Endothelial cell of umbilical vein (primary cell): ENCODE results near the gene SLC4A5. TPM values are rescaled to one million over a fixed set of nuclear protein-coding genes. Genes with fewer than 3 reads are reported as not detected.

Experiments used
- BruUV-seq: library from RNA; stranded (reverse); fragments of 400-500 nt; replicated peaks from 2 replicates; lab custom pipeline; 2021; lab: Mats Ljungman, UMichigan
- CTCF ChIA-PET: fragments of 300-600, 350-600 bp; sonication (Branson Sonifier 250); formaldehyde crosslinking; loops from one replicate; lab custom pipeline; 2021; ENCODE audit warnings: antibody characterized with exemption, inconsistent platforms; lab: Charles Lee
- POLR2A ChIA-PET: fragments of 300-600, 350-600 bp; sonication (Branson Sonifier 250); formaldehyde crosslinking; loops from one replicate; lab custom pipeline; 2021; ENCODE audit warnings: antibody characterized with exemption, inconsistent platforms; lab: Charles Lee
- DNase-seq: peaks from one replicate; pipeline ENCODE4 v3.0.0-alpha.2; 2011; ENCODE audit warnings: low read depth, low spot score
- FAIRE-seq: peaks from 2 replicates; lab custom pipeline; 2011; peaks lifted over from hg19 to GRCh38; lab: Jason Lieb, UNC
- H2AFZ ChIP-seq: 2 replicates; pipeline ENCODE4 v1.6.0; 2012; ENCODE audit warnings: low read depth, low read length, control low read depth, inconsistent platforms
- H3K27ac ChIP-seq: 2 replicates; pipeline ENCODE4 v1.5.1; 2011; ENCODE audit warnings: low read depth, mild to moderate bottlenecking, control low read depth, low read length, moderate library complexity; ENCODE audit not compliant: insufficient read depth
- H3K27me3 ChIP-seq, 2 experiments: 2 replicates each; pipeline versions ENCODE4 v1.6.0 to v1.6.1; 2011; ENCODE audit warnings: low read length in 2 of 2, mixed read lengths in 1 of 2; ENCODE audit not compliant: control insufficient read depth in 2 of 2, insufficient read depth in 2 of 2
- H3K36me3 ChIP-seq, 2 experiments: 2 replicates in 1 of 2; 3 replicates in 1 of 2; pipeline ENCODE4 v1.5.1; 2011; ENCODE audit warnings: low read length in 2 of 2, mild to moderate bottlenecking in 1 of 2, moderate library complexity in 1 of 2; ENCODE audit not compliant: control insufficient read depth in 2 of 2, insufficient read depth in 2 of 2; ENCODE audit errors: extremely low read depth in 1 of 2
- H3K4me1 ChIP-seq: 3 replicates; pipeline ENCODE4 v1.5.1; 2011; ENCODE audit warnings: mild to moderate bottlenecking, low read length; ENCODE audit not compliant: control insufficient read depth, insufficient read depth; ENCODE audit errors: extremely low read depth
- H3K4me2 ChIP-seq: 2 replicates; pipeline ENCODE4 v1.6.1; 2011; ENCODE audit warnings: low read length, control low read depth, mixed read lengths; ENCODE audit not compliant: insufficient read depth
- H3K4me3 ChIP-seq, 3 experiments: fragments of 200-600 bp in 1 of 3; sonication (generic), shearing (Covaris generic) in 1 of 3; replicated peaks in 1 of 3; 2 replicates each; pipeline ENCODE4 v1.5.1; 2011 to 2016; ENCODE audit warnings: control low read depth in 3 of 3, low read length in 3 of 3, mild to moderate bottlenecking in 2 of 3, inconsistent platforms in 1 of 3, low read depth in 1 of 3, moderate library complexity in 1 of 3; ENCODE audit not compliant: insufficient read depth in 1 of 3
- H3K79me2 ChIP-seq: 2 replicates; pipeline ENCODE4 v1.6.0; 2012; ENCODE audit warnings: low read length, inconsistent platforms; ENCODE audit not compliant: control insufficient read depth, insufficient read depth
- H3K9ac ChIP-seq: replicated peaks from 2 replicates; pipeline ENCODE3; 2011; ENCODE audit warnings: low read length, control low read depth; ENCODE audit not compliant: insufficient read depth; ENCODE audit errors: extremely low read depth
- H3K9me1 ChIP-seq: replicated peaks from 3 replicates; pipeline ENCODE4 v1.6.0; 2011; ENCODE audit warnings: mild to moderate bottlenecking, low read length; ENCODE audit not compliant: control insufficient read depth, insufficient read depth; ENCODE audit errors: extremely low read depth
- H3K9me3 ChIP-seq: replicated peaks from 2 replicates; pipeline ENCODE4 v1.5.1; 2012; ENCODE audit warnings: low read length, inconsistent platforms; ENCODE audit not compliant: control insufficient read depth, insufficient read depth
- H4K20me1 ChIP-seq: replicated peaks from 2 replicates; pipeline ENCODE3; 2011; ENCODE audit warnings: mild to moderate bottlenecking, low read length; ENCODE audit not compliant: control insufficient read depth, insufficient read depth; ENCODE audit errors: extremely low read depth
- CTCF ChIP-seq, 2 donors: IDR thresholded peaks; 1 replicate in 1 of 2; 2 replicates in 1 of 2; pipeline ENCODE4 v1.5.1; 2011; ENCODE audit warnings: low read length in 2 of 2, mild to moderate bottlenecking in 2 of 2, moderate library complexity in 2 of 2, control low read depth in 1 of 2, inconsistent platforms in 1 of 2, low read depth in 1 of 2; ENCODE audit not compliant: insufficient read depth in 1 of 2; ENCODE audit errors: extremely low read depth in 1 of 2
- EZH2 ChIP-seq: IDR thresholded peaks from 2 replicates; pipeline ENCODE4 v1.6.1; 2012; ENCODE audit warnings: borderline replicate concordance, low read depth, mild to moderate bottlenecking, moderate library complexity, low read length, inconsistent platforms; ENCODE audit not compliant: severe bottlenecking
- FOS ChIP-seq: IDR thresholded peaks from 2 replicates; pipeline ENCODE4 v1.6.1; 2011; ENCODE audit warnings: mild to moderate bottlenecking, low read length, moderate library complexity, borderline replicate concordance; ENCODE audit not compliant: insufficient read depth
- GATA2 ChIP-seq: IDR thresholded peaks from 2 replicates; pipeline ENCODE4 v1.7.0; 2011; ENCODE audit warnings: low read depth, mild to moderate bottlenecking, moderate library complexity, mixed read lengths, low read length; ENCODE audit not compliant: insufficient read length, insufficient read depth
- JUN ChIP-seq: IDR thresholded peaks from 2 replicates; pipeline ENCODE4 v1.6.1; 2011; ENCODE audit warnings: borderline replicate concordance, low read depth; ENCODE audit not compliant: insufficient read length, insufficient read depth
- MYC ChIP-seq: IDR thresholded peaks from one replicate; pipeline ENCODE4 v1.6.1; 2011; ENCODE audit warnings: mild to moderate bottlenecking, low read depth, low read length
- POLR2A ChIP-seq: IDR thresholded peaks from 2 replicates; pipeline ENCODE4 v1.6.1; 2012; ENCODE audit warnings: low read depth, mild to moderate bottlenecking, control low read depth, low read length
- POLR2AphosphoS5 ChIP-seq: IDR thresholded peaks from 2 replicates; pipeline ENCODE4 v1.6.1; 2012; ENCODE audit warnings: low read depth, mild to moderate bottlenecking, control low read depth, low read length, moderate library complexity; ENCODE audit not compliant: insufficient read depth
- dilution Hi-C: fragments of 300-500 bp; cut with MboI; formaldehyde crosslinking; loops from one replicate; pipeline ENCODE4 v1.15.0; 2019; ENCODE audit warnings: low sequenced_read_pairs; ENCODE audit not compliant: extremely low pct_ligation_motif_present
- intact Hi-C: fragments of 100-400 bp; cut with micrococcal nuclease; formaldehyde crosslinking; loops from one replicate; pipeline ENCODE4 v1.10.0; 2022
- polyA plus RNA-seq, 4 experiments: library from polyadenylated mRNA; depleted of rRNA in 3 of 4; stranded (reverse) in 3 of 4; unstranded in 1 of 4; fragments of >200 nt; gene quantifications; 2 replicates each; pipeline versions ENCODE4 v1.2.1 to v1.2.3, GENCODE V29; 2011 to 2012; ENCODE audit warnings: missing spikeins in 1 of 4
- total RNA-seq: library from RNA; stranded (reverse); gene quantifications from 2 replicates; pipeline ENCODE4 v1.2.3, GENCODE V29; 2021
- TF ChIP-seq, protein P1 (sequence below): IDR thresholded peaks from 2 replicates; pipeline ENCODE4 v1.6.1; 2011; ENCODE audit not compliant: insufficient read depth, insufficient read length

Gene SLC4A5
- total and polyA plus RNA-seq, 2 donors (not counting 3 experiments of a cell fraction or from before 2014, with no cell fraction given), result 0.12 to 0.97 TPM

DNA sequence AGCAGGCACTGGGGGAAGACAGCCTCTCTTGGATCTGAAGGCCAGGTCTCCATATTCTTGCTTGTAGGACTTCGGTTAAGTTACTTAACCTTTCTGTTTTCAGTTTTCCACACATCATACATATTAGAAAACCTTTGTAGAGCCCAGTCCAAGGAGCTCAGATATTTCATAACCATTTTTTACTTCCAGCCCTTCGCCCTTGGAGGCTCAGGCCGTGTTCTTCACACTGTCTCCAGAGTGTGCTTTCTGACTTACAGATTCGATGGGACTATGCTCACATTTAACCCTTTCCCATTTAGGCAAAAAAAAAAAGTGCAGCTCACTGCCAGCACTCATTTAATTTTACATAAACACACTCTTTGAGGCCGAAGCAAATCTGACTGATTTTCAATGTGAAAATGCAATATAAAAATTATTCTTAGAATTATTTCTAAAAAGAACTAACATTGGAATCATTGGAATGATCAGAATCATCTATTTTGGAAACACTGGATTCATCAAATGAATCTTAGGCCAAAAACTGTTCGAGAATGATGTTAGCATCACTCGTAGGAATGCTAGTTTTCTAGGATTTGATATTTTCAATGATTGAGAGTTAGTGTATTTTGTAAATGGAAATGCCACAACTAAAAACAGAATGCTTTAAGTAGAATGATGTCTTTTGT is 89.8 kb downstream of the SLC4A5 start:
- Histone ChIP-seq H3K9me1 (no peaks in the 10 kb centered on the region), H3K9ac (no peak overlapping the region), H3K4me3 (no peak overlapping the region), H3K9me3 (no peaks in the 10 kb centered on the region), H3K27me3 (peaks cover 0 to 2% of the 10 kb centered on the region in 2 experiments), H3K36me3 (no peaks in the 10 kb centered on the region), H2AFZ (no peak overlapping the region), H3K4me1 (no peaks in the 10 kb centered on the region), H3K79me2 (no peaks in the 10 kb centered on the region), H4K20me1 (no peaks in the 10 kb centered on the region), H3K4me2 (no peak overlapping the region), H3K27ac (no peak overlapping the region)
- no peak for FAIRE-seq
- intact Hi-C loops, result loop anchor here (10.0 kb wide), 1 partner anchor 429 kb away; the partner anchor contains the start of gene STAMBP
- CTCF ChIA-PET, result interaction anchor here (1.0 to 1.4 kb wide), 2 partner anchors 15 to 30 kb away, joined by 3 to 4 read pairs; no protein-coding TSS in a partner anchor
- DNase-seq, result no peak
- BruUV-seq, result no TSS peak
- dilution Hi-C loops, result no loop called here
- POLR2A ChIA-PET, result no interaction called here
- TF ChIP-seq EZH2, result no peak
- no peak for TF ChIP-seq MYC
- no peak for TF ChIP-seq GATA2
- TF ChIP-seq JUN, result no peak
- TF ChIP-seq POLR2A, result no peak

GRCh38 chr2:74252862-74253261 is 90.4 kb downstream of the SLC4A5 start:
- intact Hi-C loops (loop anchor here (10.0 kb wide), 1 partner anchor 428 kb away; the partner anchor contains the start of gene STAMBP), dilution Hi-C loops (no loop called here)
- Histone ChIP-seq H3K9me3 (no peaks in the 10 kb centered on the region), H3K9me1 (no peaks in the 10 kb centered on the region), H4K20me1 (no peaks in the 10 kb centered on the region), H3K79me2 (no peaks in the 10 kb centered on the region), H3K27ac (no peak overlapping the region), H3K36me3 (no peaks in the 10 kb centered on the region), H3K9ac (no peak overlapping the region), H3K4me2 (no peak overlapping the region), H3K27me3 (peaks cover 0 to 2% of the 10 kb centered on the region in 2 experiments), H3K4me3 (no peak overlapping the region), H2AFZ (no peak overlapping the region), H3K4me1 (no peaks in the 10 kb centered on the region)
- no TSS peak for BruUV-seq
- ChIA-PET POLR2A (no interaction called here), CTCF (interaction anchor here (1.0 to 1.4 kb wide), 2 partner anchors 15 to 31 kb away, joined by 3 to 4 read pairs; no protein-coding TSS in a partner anchor)
- no peak for TF ChIP-seq EZH2
- TF ChIP-seq POLR2AphosphoS5, result no peak
- no peak for TF ChIP-seq MYC
- TF ChIP-seq FOS, result no peak
- TF ChIP-seq, protein P1, sequence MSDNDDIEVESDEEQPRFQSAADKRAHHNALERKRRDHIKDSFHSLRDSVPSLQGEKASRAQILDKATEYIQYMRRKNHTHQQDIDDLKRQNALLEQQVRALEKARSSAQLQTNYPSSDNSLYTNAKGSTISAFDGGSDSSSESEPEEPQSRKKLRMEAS, result no peak
- TF ChIP-seq CTCF (IDR thresholded peaks at IDR 0.05; ENCODE audit: extremely low read depth in 1 of 2, insufficient read depth in 1 of 2, low read depth in 1 of 2, low read length in 2 of 2), result no peak
- TF ChIP-seq POLR2A, result no peak
- no peak for TF ChIP-seq JUN
- TF ChIP-seq GATA2, result no peak
- DNase-seq, result no peak
- no peak for FAIRE-seq
